Measurements from ENCODE around the gene GOLGA6D.

The GOLGA6D gene

DNA sequence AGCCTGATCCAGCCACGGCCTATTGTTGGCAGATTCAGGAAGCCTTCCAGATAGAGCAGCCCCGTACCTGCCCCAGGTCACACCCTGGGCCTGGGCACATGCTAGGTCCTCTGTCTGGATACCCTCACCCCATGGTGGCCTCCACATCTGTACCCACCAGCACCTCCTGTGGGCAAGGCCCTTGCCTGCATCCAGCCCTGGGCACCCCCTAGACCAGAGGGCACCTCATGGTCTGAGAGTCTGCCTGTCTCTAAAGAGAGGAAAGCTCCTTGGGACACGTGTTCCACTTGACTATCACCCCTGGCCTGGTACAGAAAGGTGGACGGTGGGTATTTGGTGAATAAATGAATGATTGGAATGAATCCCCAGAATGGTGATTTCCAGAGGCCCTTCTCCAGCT is 44.4 kb downstream of the GOLGA6D start:
- CTCF ChIA-PET = interaction anchor here (0.6 to 1.1 kb wide), 3 partner anchors 8 to 52 kb away, joined by 3 to 4 read pairs (median 3); partner anchors contain the start of gene MAN2C1
- Histone ChIP-seq H3K9me3 (ENCODE audit: control insufficient read depth, insufficient read depth, low read depth, low read length) (no peaks in the 10 kb centered on the region), H3K27ac (ENCODE audit: extremely low read depth, low read depth, low read length) (no peak overlapping the region), H3K36me3 (ENCODE audit: control insufficient read depth in 2 of 2, insufficient read depth in 1 of 2, low read length in 2 of 2) (no peaks in the 10 kb centered on the region), H3K4me3 (ENCODE audit: low read depth, low read length) (no peak overlapping the region), H3K4me1 (ENCODE audit: control insufficient read depth, insufficient read depth, low read length) (no peaks in the 10 kb centered on the region)
- TF ChIP-seq BCL11B (tag by site-specific recombination; IDR thresholded peaks at IDR 0.05; ENCODE audit: low read depth) = no peak
- TF ChIP-seq SCRT1 (tag by site-specific recombination; IDR thresholded peaks at IDR 0.05; ENCODE audit: borderline replicate concordance) = no peak
- TF ChIP-seq ZNF48 (tag by site-specific recombination; IDR thresholded peaks at IDR 0.05) = no peak
- TF ChIP-seq ZNF37A (tag by site-specific recombination; IDR thresholded peaks at IDR 0.05) = no peak
- no peak for TF ChIP-seq ZNF302 (tag by site-specific recombination; IDR thresholded peaks at IDR 0.05; ENCODE audit: low read depth)
- no peak for TF ChIP-seq ZNF169 (tag by site-specific recombination; IDR thresholded peaks at IDR 0.05)
- TF ChIP-seq ZNF521 (tag by site-specific recombination; IDR thresholded peaks at IDR 0.05) = no peak
- no peak for TF ChIP-seq ZNF214 (tag by site-specific recombination; IDR thresholded peaks at IDR 0.05; ENCODE audit: borderline replicate concordance)
- TF ChIP-seq ZNF175 (tag by site-specific recombination; IDR thresholded peaks at IDR 0.05) = no peak
- no peak for TF ChIP-seq KLF8 (tag by site-specific recombination; IDR thresholded peaks at IDR 0.05)
- no peak for TF ChIP-seq ZBTB8A (tag by site-specific recombination; IDR thresholded peaks at IDR 0.05)
- TF ChIP-seq ZNF138 (tag by site-specific recombination; IDR thresholded peaks at IDR 0.05; ENCODE audit: borderline replicate concordance) = no peak
- TF ChIP-seq, protein P1, sequence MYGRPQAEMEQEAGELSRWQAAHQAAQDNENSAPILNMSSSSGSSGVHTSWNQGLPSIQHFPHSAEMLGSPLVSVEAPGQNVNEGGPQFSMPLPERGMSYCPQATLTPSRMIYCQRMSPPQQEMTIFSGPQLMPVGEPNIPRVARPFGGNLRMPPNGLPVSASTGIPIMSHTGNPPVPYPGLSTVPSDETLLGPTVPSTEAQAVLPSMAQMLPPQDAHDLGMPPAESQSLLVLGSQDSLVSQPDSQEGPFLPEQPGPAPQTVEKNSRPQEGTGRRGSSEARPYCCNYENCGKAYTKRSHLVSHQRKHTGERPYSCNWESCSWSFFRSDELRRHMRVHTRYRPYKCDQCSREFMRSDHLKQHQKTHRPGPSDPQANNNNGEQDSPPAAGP (tag by site-specific recombination; IDR thresholded peaks at IDR 0.05) = no peak
- no peak for TF ChIP-seq ZBTB1 (tag by site-specific recombination; IDR thresholded peaks at IDR 0.05)
- TF ChIP-seq ZNF335 (tag by site-specific recombination; conservative IDR thresholded peaks at IDR 0.05) = no peak
- no peak for TF ChIP-seq MYNN (tag by site-specific recombination; IDR thresholded peaks at IDR 0.05; ENCODE audit: borderline replicate concordance)
- TF ChIP-seq, protein P2, sequence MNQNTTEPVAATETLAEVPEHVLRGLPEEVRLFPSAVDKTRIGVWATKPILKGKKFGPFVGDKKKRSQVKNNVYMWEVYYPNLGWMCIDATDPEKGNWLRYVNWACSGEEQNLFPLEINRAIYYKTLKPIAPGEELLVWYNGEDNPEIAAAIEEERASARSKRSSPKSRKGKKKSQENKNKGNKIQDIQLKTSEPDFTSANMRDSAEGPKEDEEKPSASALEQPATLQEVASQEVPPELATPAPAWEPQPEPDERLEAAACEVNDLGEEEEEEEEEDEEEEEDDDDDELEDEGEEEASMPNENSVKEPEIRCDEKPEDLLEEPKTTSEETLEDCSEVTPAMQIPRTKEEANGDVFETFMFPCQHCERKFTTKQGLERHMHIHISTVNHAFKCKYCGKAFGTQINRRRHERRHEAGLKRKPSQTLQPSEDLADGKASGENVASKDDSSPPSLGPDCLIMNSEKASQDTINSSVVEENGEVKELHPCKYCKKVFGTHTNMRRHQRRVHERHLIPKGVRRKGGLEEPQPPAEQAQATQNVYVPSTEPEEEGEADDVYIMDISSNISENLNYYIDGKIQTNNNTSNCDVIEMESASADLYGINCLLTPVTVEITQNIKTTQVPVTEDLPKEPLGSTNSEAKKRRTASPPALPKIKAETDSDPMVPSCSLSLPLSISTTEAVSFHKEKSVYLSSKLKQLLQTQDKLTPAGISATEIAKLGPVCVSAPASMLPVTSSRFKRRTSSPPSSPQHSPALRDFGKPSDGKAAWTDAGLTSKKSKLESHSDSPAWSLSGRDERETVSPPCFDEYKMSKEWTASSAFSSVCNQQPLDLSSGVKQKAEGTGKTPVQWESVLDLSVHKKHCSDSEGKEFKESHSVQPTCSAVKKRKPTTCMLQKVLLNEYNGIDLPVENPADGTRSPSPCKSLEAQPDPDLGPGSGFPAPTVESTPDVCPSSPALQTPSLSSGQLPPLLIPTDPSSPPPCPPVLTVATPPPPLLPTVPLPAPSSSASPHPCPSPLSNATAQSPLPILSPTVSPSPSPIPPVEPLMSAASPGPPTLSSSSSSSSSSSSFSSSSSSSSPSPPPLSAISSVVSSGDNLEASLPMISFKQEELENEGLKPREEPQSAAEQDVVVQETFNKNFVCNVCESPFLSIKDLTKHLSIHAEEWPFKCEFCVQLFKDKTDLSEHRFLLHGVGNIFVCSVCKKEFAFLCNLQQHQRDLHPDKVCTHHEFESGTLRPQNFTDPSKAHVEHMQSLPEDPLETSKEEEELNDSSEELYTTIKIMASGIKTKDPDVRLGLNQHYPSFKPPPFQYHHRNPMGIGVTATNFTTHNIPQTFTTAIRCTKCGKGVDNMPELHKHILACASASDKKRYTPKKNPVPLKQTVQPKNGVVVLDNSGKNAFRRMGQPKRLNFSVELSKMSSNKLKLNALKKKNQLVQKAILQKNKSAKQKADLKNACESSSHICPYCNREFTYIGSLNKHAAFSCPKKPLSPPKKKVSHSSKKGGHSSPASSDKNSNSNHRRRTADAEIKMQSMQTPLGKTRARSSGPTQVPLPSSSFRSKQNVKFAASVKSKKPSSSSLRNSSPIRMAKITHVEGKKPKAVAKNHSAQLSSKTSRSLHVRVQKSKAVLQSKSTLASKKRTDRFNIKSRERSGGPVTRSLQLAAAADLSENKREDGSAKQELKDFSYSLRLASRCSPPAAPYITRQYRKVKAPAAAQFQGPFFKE (tag by site-specific recombination; IDR thresholded peaks at IDR 0.05; ENCODE audit: borderline replicate concordance) = no peak
- POLR2A ChIA-PET = no interaction called here

DNA sequence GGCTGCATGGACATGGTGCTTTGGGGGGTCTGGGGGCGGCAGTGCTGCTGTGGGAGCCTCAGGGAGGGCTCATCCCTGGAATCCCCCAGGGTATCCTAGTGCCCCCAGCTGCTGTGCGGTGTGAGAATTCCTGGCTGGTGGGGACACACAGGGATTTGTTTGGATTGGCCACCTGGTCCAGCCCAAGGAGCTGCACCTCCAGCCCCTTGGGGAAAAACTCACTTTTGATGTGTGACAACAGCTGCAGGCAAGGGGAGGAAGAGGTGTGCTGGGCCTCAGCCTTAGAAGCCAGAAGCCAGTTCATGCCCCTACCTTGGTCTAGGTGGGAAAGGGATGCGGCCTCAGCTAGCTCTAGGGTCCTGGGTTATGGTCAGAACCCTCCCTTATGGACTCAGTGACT is 44.9 kb downstream of the GOLGA6D start:
- TF ChIP-seq, protein P3, sequence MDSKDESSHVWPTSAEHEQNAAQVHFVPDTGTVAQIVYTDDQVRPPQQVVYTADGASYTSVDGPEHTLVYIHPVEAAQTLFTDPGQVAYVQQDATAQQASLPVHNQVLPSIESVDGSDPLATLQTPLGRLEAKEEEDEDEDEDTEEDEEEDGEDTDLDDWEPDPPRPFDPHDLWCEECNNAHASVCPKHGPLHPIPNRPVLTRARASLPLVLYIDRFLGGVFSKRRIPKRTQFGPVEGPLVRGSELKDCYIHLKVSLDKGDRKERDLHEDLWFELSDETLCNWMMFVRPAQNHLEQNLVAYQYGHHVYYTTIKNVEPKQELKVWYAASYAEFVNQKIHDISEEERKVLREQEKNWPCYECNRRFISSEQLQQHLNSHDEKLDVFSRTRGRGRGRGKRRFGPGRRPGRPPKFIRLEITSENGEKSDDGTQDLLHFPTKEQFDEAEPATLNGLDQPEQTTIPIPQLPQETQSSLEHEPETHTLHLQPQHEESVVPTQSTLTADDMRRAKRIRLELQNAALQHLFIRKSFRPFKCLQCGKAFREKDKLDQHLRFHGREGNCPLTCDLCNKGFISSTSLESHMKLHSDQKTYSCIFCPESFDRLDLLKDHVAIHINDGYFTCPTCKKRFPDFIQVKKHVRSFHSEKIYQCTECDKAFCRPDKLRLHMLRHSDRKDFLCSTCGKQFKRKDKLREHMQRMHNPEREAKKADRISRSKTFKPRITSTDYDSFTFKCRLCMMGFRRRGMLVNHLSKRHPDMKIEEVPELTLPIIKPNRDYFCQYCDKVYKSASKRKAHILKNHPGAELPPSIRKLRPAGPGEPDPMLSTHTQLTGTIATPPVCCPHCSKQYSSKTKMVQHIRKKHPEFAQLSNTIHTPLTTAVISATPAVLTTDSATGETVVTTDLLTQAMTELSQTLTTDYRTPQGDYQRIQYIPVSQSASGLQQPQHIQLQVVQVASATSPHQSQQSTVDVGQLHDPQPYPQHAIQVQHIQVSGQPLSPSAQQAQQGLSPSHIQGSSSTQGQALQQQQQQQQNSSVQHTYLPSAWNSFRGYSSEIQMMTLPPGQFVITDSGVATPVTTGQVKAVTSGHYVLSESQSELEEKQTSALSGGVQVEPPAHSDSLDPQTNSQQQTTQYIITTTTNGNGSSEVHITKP (tag by site-specific recombination; IDR thresholded peaks at IDR 0.05) = 0 out of 2 replicates have a peak, but pooled peaks have one; percentile 45
- no peak for TF ChIP-seq EGR2 (tag by site-specific recombination; IDR thresholded peaks at IDR 0.05; ENCODE audit: low read depth)
- no peak for TF ChIP-seq ZNF654 (tag by site-specific recombination; IDR thresholded peaks at IDR 0.05; ENCODE audit: low read depth)
- POLR2A ChIA-PET = no interaction called here
- CTCF ChIA-PET = interaction anchor here (0.6 kb wide), 1 partner anchor 53 kb away, joined by 4 read pairs; no protein-coding TSS in a partner anchor

More for the DNA sequence above, 44.9 kb downstream of the GOLGA6D start:
- no peaks in the 10 kb centered on the region for H3K4me1 ChIP-seq (ENCODE audit: control insufficient read depth, insufficient read depth, low read length)
- H3K27ac ChIP-seq (ENCODE audit: extremely low read depth, low read depth, low read length) = no peak overlapping the region
- H3K4me3 ChIP-seq (ENCODE audit: low read depth, low read length) = no peak overlapping the region
- H3K36me3 ChIP-seq (ENCODE audit: control insufficient read depth in 2 of 2, insufficient read depth in 1 of 2, low read length in 2 of 2) = no peaks in the 10 kb centered on the region
- H3K9me3 ChIP-seq (ENCODE audit: control insufficient read depth, insufficient read depth, low read depth, low read length) = no peaks in the 10 kb centered on the region
